ENCODE measurements around the gene CYP2A13.
"Not testable (repeated sequence)": the region's sequence is repeated elsewhere in the genome, so short reads cannot be mapped to it uniquely, and the experiment has no call there.

CYP2A13 gene, protein sequence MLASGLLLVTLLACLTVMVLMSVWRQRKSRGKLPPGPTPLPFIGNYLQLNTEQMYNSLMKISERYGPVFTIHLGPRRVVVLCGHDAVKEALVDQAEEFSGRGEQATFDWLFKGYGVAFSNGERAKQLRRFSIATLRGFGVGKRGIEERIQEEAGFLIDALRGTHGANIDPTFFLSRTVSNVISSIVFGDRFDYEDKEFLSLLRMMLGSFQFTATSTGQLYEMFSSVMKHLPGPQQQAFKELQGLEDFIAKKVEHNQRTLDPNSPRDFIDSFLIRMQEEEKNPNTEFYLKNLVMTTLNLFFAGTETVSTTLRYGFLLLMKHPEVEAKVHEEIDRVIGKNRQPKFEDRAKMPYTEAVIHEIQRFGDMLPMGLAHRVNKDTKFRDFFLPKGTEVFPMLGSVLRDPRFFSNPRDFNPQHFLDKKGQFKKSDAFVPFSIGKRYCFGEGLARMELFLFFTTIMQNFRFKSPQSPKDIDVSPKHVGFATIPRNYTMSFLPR

DNA sequence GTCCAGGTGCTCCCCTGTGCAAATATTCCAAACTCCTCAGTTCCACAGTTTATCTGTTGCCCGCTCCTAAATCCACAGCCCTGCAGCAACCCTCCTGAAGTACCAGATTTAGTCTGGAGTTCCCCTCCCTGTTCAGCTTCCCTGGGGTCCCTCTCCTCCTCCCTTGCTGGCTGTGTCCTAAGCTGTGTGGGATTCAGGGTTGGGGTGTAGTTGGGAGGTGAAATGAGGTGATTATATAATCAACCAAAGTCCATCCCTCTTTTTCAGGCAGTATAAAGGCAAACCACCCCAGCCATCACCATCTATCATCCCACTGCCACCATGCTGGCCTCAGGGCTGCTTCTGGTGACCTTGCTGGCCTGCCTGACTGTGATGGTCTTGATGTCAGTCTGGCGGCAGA, at the start of gene CYP2A13:
Gene CYP2A13, plus strand, starts transcription at position 301 of the 400 bp plus-strand sequence. Its CDS starts 21 bp downstream, at position 322.
- no peak for DNase-seq (ENCODE audit: low read depth in 1 of 2, low spot score in 1 of 2)

DNA sequence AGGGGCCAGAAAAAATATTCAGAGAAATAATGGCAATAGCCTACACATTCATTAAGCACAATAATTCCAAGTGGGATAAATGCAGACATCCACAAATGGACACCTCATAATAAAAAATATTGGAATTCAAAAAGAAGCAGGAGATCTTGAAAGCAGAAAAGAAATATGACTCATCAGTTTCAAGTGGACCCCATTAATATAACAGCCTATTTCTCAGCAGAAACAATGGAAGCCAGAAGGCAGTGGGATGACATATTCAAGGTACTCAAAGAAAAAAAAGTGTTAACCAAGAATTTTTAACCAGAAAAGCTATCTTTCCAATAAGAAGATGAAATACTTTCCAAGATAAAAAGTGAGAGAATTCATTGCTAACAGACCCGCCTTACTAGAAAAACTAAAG, 48.4 kb upstream of the CYP2A13 start:
- no peak for DNase-seq (ENCODE audit: low read depth in 1 of 2, low spot score in 1 of 2)

DNA sequence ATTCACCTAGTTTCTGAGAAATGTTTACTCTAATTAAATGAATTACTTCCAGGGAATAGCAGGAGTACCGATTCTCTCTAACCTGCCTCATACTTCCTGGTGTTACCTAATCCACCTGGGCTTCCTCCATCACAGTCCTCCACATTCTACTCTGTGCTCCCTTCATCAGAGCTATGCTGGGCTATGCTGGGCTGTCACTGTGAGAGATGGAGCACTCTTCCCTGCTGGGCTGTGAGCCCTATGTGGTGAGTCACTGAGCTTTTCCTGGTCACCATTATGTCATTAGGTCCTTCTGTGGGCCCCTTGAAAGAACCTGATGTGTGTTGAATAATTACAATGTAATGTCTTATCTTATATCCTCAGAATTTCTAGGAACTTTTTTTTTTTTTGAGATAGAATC, 43.2 kb upstream of the CYP2A13 start:
- DNase-seq (ENCODE audit: low read depth in 1 of 2, low spot score in 1 of 2), result not testable (repeated sequence)

DNA sequence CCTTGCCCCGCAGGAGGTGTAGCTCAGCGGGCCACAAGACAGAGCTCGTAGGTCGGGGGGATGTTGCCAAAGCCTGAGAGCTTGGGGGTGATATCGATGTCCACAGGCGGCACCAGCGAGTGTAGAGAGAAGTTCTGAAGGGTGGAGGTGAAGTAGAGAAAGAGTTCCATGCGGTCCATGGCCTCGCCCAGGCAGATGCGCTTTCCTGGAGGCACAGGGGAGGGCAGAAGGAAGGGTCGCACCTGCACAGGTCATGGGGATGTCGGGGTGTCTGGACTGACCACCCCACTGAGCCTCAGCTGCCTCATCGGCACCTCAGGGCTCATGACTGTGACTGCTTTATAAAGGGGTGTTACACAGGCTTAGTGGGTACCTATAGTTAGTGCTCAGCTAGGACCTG, 37.8 kb upstream of the CYP2A13 start:
- no peak for DNase-seq (ENCODE audit: low read depth in 1 of 2, low spot score in 1 of 2)

DNA sequence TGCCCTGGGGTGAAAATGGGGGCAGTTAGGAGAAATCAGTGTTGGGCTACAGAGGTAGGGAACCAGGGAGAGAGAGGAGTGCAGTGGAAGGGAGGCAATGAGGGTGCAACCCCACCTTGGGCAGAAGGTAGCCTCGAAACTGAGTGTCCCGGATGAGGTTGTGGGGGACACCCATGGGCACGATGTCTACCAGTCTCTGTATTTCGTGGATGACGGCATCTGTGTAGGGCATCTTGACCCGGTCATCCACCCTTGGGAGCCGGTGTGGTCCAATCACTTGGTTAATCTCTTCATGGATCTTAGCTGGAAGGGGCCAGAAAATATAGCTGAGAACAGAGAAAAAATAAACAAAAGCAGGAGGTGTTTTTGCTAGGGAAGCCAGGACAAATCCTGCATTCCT, 36.1 kb upstream of the CYP2A13 start:
- DNase-seq (ENCODE audit: low read depth in 1 of 2, low spot score in 1 of 2), result not testable (repeated sequence)

DNA sequence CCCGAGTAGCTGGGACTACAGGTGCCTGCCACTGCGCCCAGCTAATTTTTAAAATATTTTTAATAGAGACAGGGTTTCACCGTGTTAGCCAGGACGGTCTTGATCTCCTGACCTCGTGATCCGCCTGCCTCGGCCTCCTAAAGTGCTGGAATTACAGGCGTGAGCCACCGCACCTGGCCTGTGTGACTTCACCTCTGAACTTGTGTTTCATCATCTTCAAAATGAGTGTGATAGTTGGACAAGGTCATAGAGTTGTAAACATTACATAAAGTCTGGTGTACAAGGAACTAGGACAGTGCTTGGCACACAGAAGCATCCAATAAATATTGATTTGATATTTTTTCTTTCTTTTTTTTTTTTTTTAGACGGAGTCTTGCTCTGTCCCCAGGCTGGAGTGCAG, 34.9 kb upstream of the CYP2A13 start:
- not testable (repeated sequence) for DNase-seq (ENCODE audit: low read depth in 1 of 2, low spot score in 1 of 2)

DNA sequence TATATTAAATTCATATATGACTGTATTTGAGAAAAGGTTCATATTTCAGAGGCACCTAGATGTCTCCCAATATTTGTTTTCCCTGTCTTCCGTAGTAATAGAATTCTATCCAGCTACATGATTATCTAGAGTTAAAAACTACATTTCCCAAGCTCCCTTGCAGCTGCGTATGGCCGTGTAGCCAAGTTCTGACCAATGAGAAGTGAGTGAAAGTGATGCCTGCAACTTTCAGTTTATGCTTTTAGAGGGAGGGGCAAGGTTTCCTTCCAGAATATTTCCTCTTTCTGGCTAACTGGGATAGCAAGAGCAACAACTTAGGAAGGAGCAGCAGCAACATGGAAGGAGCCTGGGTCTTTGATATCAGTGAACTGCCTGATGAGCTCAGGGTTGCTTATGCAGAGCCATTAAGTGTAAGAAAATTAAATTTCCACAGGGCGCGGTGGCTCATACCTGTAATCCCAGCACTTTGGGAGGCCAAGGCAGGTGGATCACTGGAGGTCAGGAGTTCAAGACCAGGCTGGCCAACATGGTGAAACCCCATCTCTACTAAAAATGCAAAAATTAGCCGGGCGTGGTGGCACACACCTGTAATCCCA, 23.2 kb upstream of the CYP2A13 start:
- no peak for DNase-seq (ENCODE audit: low read depth in 1 of 2, low spot score in 1 of 2)

DNA sequence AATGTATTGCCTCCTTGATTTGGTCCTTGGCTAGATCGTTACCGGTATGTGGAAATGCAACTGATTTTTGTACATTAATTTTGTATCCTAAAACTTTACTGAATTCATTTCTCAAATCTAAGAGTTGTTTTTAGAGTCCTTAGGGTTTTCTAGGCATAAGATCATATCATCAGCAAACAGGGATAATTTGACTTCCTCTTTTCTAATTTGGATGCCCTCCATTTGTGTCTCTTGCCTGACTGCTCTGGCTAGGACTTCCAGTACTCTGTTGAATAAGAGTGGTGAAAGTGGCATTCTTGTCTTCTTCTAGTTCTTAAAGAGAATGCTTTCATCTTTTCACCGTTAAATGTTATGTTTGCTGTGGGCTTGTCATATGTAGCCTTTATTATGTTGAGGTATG, 12.0 kb upstream of the CYP2A13 start:
- DNase-seq (ENCODE audit: low read depth in 1 of 2, low spot score in 1 of 2), result no peak

DNA sequence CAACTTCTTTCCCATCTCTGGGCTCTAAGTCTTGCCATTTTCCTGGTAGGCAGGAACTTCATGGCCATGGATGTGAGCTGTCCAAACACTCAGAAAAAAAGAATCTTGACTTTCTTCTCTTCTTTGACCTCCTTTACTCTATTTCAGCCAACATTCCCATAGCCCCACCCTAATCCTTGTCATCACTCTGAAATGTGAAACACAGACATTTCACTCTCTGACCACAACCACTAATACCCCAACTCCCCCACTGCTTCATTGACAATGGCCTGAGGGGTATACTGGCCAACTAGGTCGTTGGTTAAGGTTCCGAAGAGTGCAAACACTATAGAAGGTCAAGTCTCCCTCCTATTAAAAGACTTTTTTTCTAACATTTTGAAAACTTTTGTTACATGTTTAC, 4.7 kb upstream of the CYP2A13 start:
- DNase-seq (ENCODE audit: low read depth in 1 of 2, low spot score in 1 of 2), result no peak

DNA sequence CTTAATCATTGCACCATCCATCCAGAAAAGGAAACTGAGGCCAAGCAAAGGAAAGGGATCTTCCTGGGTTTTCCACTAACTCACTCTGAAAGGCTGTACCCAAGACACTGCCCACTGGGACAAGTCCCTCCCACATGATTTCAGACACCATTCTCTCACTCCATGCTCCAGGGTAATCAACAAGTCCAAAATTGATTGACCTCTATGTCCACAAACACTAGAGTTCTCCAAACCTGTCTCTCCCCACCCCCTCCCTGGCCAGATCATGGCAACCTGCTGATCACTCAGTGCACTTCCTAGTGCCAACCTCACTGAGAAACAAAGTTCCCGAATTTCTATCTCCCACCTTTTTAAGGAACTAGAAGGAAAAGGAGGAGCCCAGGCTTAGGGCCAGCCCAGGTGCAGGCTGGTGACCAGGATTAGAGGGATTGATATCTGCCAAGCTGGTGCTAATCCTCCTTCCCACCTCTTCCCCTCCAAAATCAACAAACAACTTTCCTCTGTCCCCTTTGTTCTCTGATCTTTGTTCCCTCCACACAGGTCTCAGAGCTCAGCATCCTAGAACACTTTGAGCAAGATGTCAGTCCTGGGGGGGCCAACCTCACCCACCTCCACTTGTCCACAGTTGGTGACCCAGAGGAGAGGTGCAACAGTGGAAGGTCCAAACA, 2.4 kb upstream of the CYP2A13 start:
- no peak for DNase-seq (ENCODE audit: low read depth in 1 of 2, low spot score in 1 of 2)

DNA sequence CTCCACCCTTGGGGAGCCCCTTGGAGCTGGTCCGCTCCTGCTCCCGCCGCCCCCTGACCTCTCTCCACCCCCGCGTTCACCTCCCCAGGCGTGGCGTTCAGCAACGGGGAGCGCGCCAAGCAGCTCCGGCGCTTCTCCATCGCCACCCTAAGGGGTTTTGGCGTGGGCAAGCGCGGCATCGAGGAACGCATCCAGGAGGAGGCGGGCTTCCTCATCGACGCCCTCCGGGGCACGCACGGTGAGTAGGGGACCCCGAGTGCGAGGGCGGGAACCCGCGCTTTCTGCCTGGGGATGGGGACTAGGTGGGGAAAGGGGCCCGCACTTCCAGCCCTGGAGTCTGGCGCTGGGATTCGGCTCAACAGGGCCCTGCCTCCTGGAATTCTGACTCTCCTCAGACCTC, 1.7 kb downstream of the CYP2A13 start:
- no peak for DNase-seq (ENCODE audit: low read depth in 1 of 2, low spot score in 1 of 2)

DNA sequence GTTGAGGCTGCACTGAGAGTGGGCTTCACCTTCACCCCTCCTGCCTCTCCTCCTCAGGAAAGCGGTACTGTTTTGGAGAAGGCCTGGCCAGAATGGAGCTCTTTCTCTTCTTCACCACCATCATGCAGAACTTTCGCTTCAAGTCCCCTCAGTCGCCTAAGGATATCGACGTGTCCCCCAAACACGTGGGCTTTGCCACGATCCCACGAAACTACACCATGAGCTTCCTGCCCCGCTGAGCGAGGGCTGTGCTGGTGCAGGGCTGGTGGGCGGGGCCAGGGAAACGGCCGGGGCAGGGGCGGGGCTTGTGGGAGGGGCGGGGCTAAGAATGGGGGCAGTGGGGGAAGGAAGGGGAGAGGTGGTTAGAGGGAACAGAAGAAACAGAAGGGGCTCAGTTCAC, 7.5 kb downstream of the CYP2A13 start:
- no peak for DNase-seq (ENCODE audit: low read depth in 1 of 2, low spot score in 1 of 2)

DNA sequence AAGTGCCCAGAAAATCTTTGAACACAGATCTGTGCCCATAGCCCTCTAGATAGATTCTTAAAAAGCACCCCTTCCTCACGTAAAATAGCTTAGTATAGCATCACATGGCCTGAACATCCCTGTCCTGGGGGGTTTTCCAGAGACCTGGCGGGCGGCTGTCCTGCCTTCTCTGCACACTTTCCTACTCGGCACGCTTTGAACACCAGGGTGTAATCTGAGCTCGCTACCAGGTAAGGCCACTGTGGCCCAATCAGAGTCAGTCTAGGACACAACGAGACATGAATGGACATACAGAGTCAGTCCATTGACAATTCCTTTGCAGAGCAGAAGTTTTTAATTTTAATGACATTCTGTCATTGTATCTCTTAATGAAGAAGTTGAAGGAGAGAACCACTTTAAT, 8.1 kb downstream of the CYP2A13 start:
- no peak for DNase-seq (ENCODE audit: low read depth in 1 of 2, low spot score in 1 of 2)

DNA sequence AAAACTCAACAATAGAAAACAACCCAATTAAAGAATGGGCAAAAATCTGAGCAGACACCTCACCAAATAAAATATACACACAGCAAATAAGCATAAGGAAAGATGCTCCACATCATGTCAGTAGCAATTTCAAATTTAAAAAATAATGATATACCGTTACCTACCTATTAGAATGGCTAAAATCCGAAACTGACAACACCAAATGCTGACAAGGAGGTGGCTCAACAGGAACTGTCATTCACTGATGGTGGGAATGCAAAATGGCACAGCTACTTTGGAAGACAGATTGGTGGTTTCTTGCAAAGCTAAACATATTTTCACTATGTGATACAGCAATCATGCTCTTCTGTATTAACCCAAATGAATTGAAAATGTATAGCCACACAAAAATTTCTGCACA, 9.1 kb downstream of the CYP2A13 start:
- no peak for DNase-seq (ENCODE audit: low read depth in 1 of 2, low spot score in 1 of 2)

DNA sequence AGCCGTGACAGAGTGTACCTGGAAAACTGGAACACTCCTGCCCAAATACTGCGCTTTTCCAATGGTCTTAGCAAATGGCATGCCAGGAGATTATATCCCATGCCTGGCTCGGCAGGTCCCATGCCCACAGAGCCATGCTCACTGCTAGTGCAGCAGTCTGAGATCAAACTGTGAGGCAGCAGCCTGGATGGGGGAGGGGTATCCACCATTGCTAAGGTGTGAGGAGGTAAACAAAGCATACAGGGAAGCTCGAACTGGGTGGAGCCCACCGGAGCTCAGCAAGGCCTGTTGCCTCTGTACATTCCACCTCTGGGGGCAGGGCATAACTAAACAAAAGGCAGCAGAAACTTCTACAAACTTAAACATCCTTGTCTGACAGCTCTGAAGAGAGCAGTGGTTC, 10.5 kb downstream of the CYP2A13 start:
- DNase-seq (ENCODE audit: low read depth in 1 of 2, low spot score in 1 of 2), result no peak

DNA sequence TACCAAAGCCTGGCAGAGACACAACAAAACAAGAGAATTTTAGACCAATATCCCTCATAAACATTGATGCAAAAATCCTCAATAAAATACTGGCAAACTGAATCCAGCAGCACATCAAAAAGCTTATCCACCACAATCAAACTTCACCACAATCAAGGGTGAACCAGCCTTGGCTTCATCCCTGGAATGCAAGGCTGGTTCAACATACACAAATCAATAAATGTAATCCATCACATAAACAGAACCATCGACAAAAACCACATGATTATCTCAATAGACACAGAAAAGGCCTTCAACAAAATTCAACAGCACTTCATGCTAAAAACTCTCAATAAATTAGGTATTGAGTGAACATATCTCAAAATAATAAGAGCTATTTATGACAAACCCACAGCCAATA, 14.0 kb downstream of the CYP2A13 start:
- not testable (repeated sequence) for DNase-seq (ENCODE audit: low read depth in 1 of 2, low spot score in 1 of 2)

DNA sequence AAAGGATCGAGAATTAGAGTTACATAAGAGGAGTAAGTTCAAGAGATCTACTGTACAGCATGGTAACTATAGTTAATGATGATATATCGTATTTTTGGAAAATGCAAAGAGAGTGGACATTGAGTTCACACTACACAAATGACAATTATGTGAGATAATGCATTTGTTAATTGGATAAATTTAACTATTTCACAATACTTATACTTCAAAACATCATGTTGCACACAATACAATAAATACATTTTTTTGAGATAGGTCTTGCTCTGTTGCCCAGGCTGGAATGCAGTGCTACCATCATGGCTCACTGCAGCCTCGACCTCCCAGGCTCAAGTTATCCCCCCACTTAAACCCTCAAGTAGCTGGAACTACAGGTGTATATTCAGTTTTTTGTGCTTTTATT, 17.9 kb downstream of the CYP2A13 start:
- no peak for DNase-seq (ENCODE audit: low read depth in 1 of 2, low spot score in 1 of 2)

DNA sequence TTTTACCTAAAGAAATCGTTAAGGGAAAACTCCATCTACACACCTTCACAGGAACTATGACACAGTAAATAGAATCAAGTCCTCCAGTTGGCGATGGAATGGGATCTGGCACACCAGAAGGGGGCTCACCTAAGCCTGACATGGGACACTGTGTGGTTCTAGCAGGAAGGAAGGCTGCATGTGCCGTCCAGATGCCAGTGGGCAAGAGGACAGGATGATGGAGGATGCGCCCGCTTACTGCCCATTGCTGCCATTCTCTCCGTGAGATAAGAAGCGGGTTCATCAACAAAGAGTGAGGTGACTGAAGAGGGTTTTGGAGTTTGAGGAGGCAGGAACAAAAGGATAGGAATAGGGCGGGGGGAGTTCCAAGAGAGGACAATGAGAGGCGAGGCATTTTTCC, 23.0 kb downstream of the CYP2A13 start:
- DNase-seq (ENCODE audit: low read depth in 1 of 2, low spot score in 1 of 2), result no peak

DNA sequence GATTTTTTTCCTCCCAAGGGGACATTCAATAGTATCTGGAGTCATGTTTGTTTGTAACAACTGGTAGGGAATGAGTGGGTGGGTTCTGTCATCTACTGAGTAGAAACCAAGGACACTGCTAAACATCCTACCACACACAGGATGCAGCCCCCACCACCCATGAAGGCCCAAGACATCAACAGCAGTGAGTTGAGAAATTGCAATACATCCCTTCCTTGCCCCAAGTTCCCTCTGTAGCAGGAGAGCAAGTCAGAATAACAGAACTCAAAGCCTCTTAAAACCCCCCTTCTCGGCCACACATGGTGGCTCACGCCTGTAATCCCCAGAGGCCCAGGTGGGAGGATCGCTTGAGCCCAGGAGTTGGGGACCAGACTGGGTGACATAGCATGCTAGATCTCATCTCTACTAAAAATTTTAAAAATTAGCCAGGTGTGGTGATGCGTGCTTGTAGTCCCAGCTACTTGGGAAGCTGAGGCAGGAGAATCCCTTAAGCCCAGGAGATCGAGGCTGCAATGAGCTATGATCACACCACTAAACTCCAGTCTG, 23.6 kb downstream of the CYP2A13 start:
- DNase-seq (ENCODE audit: low read depth in 1 of 2, low spot score in 1 of 2), result no peak

DNA sequence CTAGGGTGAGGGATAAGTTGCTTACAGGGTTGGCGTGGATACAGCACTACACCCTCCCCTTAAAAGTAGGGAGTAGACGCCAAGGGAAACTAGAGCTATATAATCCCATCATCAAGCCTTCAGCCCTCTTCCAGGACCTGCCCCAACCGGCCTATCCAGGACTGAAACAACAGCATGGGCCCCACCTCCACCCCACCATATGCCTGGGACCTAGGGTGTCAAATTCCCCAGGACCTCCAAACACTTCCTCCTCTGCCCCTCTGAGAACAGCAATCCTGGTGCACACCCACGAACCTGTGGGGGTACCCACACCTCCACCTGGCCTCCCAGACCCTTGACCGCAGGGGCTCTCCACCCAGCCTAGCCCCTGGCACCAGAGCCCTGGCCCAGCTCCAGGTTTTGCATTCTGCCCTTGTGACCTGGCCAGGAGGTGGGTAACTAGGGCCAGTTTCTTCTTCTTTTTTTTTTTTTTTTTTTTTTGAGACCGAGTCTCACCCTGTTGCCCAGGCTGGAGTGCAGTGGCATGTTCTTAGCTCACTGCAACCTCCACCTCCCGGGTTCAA, 24.6 kb downstream of the CYP2A13 start:
- DNase-seq (ENCODE audit: low read depth in 1 of 2, low spot score in 1 of 2), result no peak

DNA sequence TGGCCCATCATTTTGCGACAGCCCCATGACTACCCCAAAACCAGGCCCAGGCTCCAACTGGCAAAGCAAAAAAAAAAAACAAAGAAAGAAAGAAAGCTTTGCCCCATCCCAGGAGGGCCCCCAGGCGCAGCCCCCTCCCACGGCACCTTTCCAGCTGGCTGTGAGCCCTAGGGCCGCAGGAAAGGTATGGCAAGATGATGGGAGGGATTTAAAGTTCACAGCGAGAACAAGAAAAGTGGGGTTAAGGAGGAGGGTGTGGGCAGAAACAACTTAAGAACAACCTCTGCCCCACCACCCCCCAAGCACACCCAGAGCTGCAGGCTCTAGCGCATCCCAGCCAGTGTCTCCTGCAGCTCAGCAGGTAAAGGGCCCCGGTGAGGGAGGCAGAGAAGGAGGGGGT, 25.9 kb downstream of the CYP2A13 start, which contains the start of gene CYP2F1:
Gene CYP2F1, plus strand, starts transcription at position 301 of the 400 bp plus-strand sequence. CDS start 1,757 bp downstream, outside the sequence.
- no peak for DNase-seq (ENCODE audit: low read depth in 1 of 2, low spot score in 1 of 2)

Measured in stimulated activated CD4-positive, alpha-beta T cell treated with anti-CD3 and anti-CD28 coated beads, Interleukin-15, amount 100 ng/mL, for 1 hour (primary cell).